Activated CD4-positive, alpha-beta T cell treated with anti-CD3 and anti-CD28 coated beads, Interleukin-2, amount 10 ng/mL, durations not matched to agents 24 days and 14 days (primary cell): Measurements from ENCODE around the gene FAM83G. TPM values are rescaled to one million over a fixed set of nuclear protein-coding genes. Genes with fewer than 3 reads are reported as not detected.
A peak's percentile ranks its signal among the peaks of the same experiment; 100 is the strongest.

Experiments used
- DNase-seq: peaks from one replicate; pipeline ENCODE4 v3.0.0; 2022
- H3K27ac Mint-ChIP-seq: one replicate; pipeline ENCODE4 v1.8.0; 2022; ENCODE audit warnings: mild to moderate bottlenecking, mixed read lengths
- H3K27me3 Mint-ChIP-seq: one replicate; pipeline ENCODE4 v1.8.0; 2022; ENCODE audit warnings: mixed read lengths
- H3K36me3 Mint-ChIP-seq: one replicate; pipeline ENCODE4 v1.8.0; 2022; ENCODE audit warnings: low read depth, mild to moderate bottlenecking, mixed read lengths
- H3K4me1 Mint-ChIP-seq: one replicate; pipeline ENCODE4 v1.8.0; 2021; ENCODE audit warnings: mixed read lengths
- H3K4me3 Mint-ChIP-seq: one replicate; pipeline ENCODE4 v1.8.0; 2022; ENCODE audit warnings: mild to moderate bottlenecking, moderate library complexity, mixed read lengths
- H3K9me3 Mint-ChIP-seq: one replicate; pipeline ENCODE4 v1.8.0; 2021; ENCODE audit warnings: mixed read lengths
- intact Hi-C: fragments of 100-400 bp; cut with micrococcal nuclease; formaldehyde crosslinking; loops from one replicate; pipeline ENCODE4 v1.15.1; 2023
- total RNA-seq: library from RNA; stranded (reverse); gene quantifications from 2 replicates; pipeline ENCODE4 v1.2.3, GENCODE V29; 2022

FAM83G gene
- total RNA-seq, 1 donor from 2014 or later = 17.8 TPM

- peak overlapping the region; percentile 64 for H3K4me3 Mint-ChIP-seq
Measured at GRCh38 chr17:18920911-18921441, 83.6 kb downstream of the FAM83G start.

DNA sequence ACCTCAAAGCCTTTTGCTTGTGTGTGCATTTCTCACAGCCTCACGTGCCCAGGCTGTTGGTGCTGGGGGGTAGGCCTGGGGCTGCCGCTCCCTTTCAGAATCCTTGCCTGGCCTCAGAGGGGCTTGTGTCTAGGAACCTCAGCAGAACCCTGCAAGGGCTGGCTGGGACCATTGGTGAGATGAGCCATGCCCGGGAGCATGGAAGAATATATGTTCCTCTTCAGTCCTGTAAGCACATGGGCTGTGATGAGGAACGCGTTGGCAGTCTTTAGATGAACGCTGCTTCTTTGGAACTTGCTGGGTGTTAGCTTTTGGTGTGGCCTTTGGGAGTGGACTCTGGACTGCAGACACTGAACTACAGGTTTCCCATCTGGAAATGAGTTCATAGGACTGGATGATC, 84.6 kb downstream of the FAM83G start:
- Mint-ChIP-seq H3K4me1 (peaks cover 45% of the 10 kb centered on the region), H3K27ac (peak overlapping the region; percentile 8), H3K27me3 (no peaks in the 10 kb centered on the region), H3K9me3 (no peaks in the 10 kb centered on the region), H3K4me3 (no peak overlapping the region), H3K36me3 (peaks cover 46% of the 10 kb centered on the region)
- intact Hi-C loops = no loop called here
- no peak for DNase-seq

More at GRCh38 chr17:18920911-18921441, 83.6 kb downstream of the FAM83G start:
- Mint-ChIP-seq H3K27me3 (no peaks in the 10 kb centered on the region), H3K36me3 (peaks cover 42% of the 10 kb centered on the region), H3K27ac (peak overlapping the region; percentile 90), H3K9me3 (no peaks in the 10 kb centered on the region), H3K4me1 (peaks cover 54% of the 10 kb centered on the region)
- DNase-seq = peak; percentile 70
- intact Hi-C loops = no loop called here

Other genes starting within 250 kb of the FAM83G start
- 34.9 and 38.4 TPM in 2 replicates for gene TVP23B, start 223.6 kb downstream of the FAM83G start, total RNA-seq
- 70.0 and 74.0 TPM in 2 replicates for gene PRPSAP2, start 146.6 kb downstream of the FAM83G start, total RNA-seq
- gene SLC5A10, start 52.6 kb downstream of the FAM83G start, total RNA-seq = not detected in 2 replicates
- gene GRAP, start 42.2 kb upstream of the FAM83G start, total RNA-seq = 9.2 and 9.7 TPM in 2 replicates
- 4.8 and 6.4 TPM in 2 replicates for gene GRAPL, start 122.8 kb upstream of the FAM83G start, total RNA-seq
- gene EPN2, start 232.6 kb upstream of the FAM83G start, total RNA-seq = 7.9 and 10.2 TPM in 2 replicates